Measurements from ENCODE around the gene GPX2. TPM values are rescaled to one million over a fixed set of nuclear protein-coding genes. Genes with fewer than 3 reads are reported as not detected.

The GPX2 gene
- total RNA-seq, 2 experiments from 2014 or later, result not detected

DNA sequence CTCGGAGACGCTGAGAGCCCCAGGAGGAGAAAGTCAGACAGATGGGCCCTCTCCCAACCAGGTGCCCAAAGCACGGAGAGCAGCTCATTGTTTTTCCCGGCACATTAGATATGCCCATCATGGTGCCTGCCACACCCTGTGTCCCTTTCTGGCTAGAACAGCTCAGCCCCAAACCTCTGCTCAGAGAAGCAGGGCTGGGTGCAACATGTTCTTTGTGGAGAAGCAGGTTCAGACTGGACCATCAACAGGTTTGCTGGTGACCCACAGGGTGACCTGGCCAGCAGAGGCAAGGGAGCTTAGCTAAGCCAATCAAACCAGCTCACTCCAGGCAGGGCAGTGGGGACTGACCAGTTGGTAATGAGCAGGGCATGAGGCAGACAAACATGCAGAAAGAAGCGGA is 16.2 kb upstream of the GPX2 start:
- DNase-seq (ENCODE audit: low spot score), result no peak
- H3K27ac ChIP-seq (ENCODE audit: low read depth, low read length, poor library complexity, severe bottlenecking), result no peak overlapping the region
- TF ChIP-seq, protein P1, sequence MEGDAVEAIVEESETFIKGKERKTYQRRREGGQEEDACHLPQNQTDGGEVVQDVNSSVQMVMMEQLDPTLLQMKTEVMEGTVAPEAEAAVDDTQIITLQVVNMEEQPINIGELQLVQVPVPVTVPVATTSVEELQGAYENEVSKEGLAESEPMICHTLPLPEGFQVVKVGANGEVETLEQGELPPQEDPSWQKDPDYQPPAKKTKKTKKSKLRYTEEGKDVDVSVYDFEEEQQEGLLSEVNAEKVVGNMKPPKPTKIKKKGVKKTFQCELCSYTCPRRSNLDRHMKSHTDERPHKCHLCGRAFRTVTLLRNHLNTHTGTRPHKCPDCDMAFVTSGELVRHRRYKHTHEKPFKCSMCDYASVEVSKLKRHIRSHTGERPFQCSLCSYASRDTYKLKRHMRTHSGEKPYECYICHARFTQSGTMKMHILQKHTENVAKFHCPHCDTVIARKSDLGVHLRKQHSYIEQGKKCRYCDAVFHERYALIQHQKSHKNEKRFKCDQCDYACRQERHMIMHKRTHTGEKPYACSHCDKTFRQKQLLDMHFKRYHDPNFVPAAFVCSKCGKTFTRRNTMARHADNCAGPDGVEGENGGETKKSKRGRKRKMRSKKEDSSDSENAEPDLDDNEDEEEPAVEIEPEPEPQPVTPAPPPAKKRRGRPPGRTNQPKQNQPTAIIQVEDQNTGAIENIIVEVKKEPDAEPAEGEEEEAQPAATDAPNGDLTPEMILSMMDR (conservative IDR thresholded peaks at IDR 0.05; ENCODE audit: low read length), result no peak
- no peak for TF ChIP-seq EZH2phosphoT487 (IDR thresholded peaks at IDR 0.05; ENCODE audit: borderline replicate concordance, low read depth, low read length)
- H2AFZ ChIP-seq (ENCODE audit: low read length), result no peak overlapping the region
- H3K4me2 ChIP-seq (ENCODE audit: low read length), result no peak overlapping the region
- no peaks in the 10 kb centered on the region for H3K9me2 ChIP-seq (ENCODE audit: insufficient read depth, low read length)
- H4K20me1 ChIP-seq (ENCODE audit: insufficient read depth, low read length), result no peaks in the 10 kb centered on the region
- ChIA-PET CTCF (ENCODE audit: unreplicated experiment) (no interaction called here), POLR2A (interaction anchor here (1.0 to 1.3 kb wide), 2 partner anchors 10 to 12 kb away, joined by 3 to 4 read pairs; no protein-coding TSS in a partner anchor)
- H3K4me3 ChIP-seq (ENCODE audit: low read depth, low read length, poor library complexity, severe bottlenecking), result no peak overlapping the region
- no TSS peak for BruUV-seq (replicated peaks)
- H3K79me2 ChIP-seq (ENCODE audit: insufficient read depth, low read depth, low read length), result no peaks in the 10 kb centered on the region
- intact Hi-C loops (cut with micrococcal nuclease; ENCODE audit: unreplicated experiment), result no loop called here
- H3K9me3 ChIP-seq (ENCODE audit: low read length), result no peaks in the 10 kb centered on the region
- H3K36me3 ChIP-seq (ENCODE audit: insufficient read depth, low read length), result no peaks in the 10 kb centered on the region
- H3K4me1 ChIP-seq (ENCODE audit: insufficient read depth, low read length, poor library complexity, severe bottlenecking), result no peaks in the 10 kb centered on the region

DNA sequence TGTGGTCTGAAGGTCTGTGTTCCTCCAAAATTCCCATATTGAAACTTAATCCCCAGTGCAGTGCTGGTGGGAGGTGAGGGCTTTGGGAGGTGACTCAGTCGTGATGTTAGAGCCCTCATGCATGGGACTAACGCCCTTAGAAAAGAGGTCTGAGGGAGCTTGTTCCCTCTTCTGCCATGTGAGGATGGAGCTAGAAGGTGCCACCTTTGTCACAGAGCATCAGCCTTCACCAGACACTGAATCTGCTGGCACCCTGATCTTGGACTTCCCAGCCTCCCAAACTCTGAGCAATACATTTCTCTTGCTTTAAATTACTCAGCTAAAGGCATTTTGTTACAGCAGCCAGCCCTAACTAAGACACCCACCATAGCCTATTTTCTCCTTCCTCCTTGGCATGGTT is 15.7 kb upstream of the GPX2 start:
- TF ChIP-seq, protein P1 (conservative IDR thresholded peaks at IDR 0.05; ENCODE audit: low read length), result no peak
- TF ChIP-seq EZH2phosphoT487 (IDR thresholded peaks at IDR 0.05; ENCODE audit: borderline replicate concordance, low read depth, low read length), result no peak
- Histone ChIP-seq H4K20me1 (ENCODE audit: insufficient read depth, low read length) (no peaks in the 10 kb centered on the region), H3K36me3 (ENCODE audit: insufficient read depth, low read length) (no peaks in the 10 kb centered on the region), H3K4me3 (ENCODE audit: low read depth, low read length, poor library complexity, severe bottlenecking) (no peak overlapping the region), H2AFZ (ENCODE audit: low read length) (no peak overlapping the region), H3K4me1 (ENCODE audit: insufficient read depth, low read length, poor library complexity, severe bottlenecking) (no peaks in the 10 kb centered on the region), H3K9me3 (ENCODE audit: low read length) (no peaks in the 10 kb centered on the region), H3K79me2 (ENCODE audit: insufficient read depth, low read depth, low read length) (no peaks in the 10 kb centered on the region), H3K27ac (ENCODE audit: low read depth, low read length, poor library complexity, severe bottlenecking) (no peak overlapping the region), H3K4me2 (ENCODE audit: low read length) (no peak overlapping the region), H3K9me2 (ENCODE audit: insufficient read depth, low read length) (no peaks in the 10 kb centered on the region)
- ChIA-PET CTCF (ENCODE audit: unreplicated experiment) (no interaction called here), POLR2A (interaction anchor here (1.0 to 1.3 kb wide), 2 partner anchors 10 to 12 kb away, joined by 3 to 4 read pairs; no protein-coding TSS in a partner anchor)
- no peak for DNase-seq (ENCODE audit: low spot score)
- intact Hi-C loops (cut with micrococcal nuclease; ENCODE audit: unreplicated experiment), result no loop called here
- no TSS peak for BruUV-seq (replicated peaks)

DNA sequence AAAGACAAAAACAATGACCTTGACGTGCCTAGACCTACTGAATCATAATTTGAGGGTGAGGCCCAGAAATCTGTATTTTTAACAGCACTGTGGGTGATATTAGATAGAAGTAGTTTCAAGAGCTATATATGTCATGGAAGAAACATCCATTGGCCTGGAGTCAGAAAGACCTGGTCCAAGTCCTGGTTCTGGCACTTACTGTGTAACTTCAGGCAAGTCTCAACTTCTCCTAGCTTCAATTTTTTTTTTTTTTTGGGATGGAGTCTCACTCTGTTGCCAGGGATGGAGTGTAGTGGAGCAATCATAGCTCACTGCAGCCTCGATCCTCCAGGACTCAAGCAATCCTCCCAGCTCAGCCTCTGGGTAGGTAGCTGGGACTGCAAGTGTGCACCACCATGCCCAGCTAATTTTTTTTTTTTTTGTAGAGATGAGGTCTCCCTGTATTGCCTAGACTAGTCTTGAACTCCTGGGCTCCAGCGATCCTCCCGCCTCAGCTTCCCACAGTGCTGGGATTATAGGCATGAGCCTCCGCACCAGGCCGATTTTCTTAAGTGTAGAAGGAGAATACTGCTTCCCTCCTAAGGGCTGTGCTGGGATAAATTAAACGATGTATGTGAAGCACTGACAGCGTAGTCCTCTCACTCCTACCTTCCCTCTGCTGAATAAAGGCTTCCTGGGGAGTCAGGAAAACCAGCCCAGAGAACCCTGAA is 14.3 kb upstream of the GPX2 start:
- ChIA-PET POLR2A (interaction anchor here (0.5 to 0.7 kb wide), 4 partner anchors 112 to 481 kb away, joined by 3 to 5 read pairs (median 4); no protein-coding TSS in a partner anchor), CTCF (ENCODE audit: unreplicated experiment) (interaction anchor here (0.6 kb wide), 1 partner anchor 1432 kb away, joined by 4 read pairs; no protein-coding TSS in a partner anchor)
- no peaks in the 10 kb centered on the region; the same call in 1 of the 2 replicates for H4K20me1 ChIP-seq (ENCODE audit: insufficient read depth, low read length)
- no TSS peak for BruUV-seq (replicated peaks)
- H3K4me1 ChIP-seq (ENCODE audit: insufficient read depth, low read length, poor library complexity, severe bottlenecking), result no peaks in the 10 kb centered on the region
- no peak overlapping the region for H3K4me2 ChIP-seq (ENCODE audit: low read length)
- no peak for DNase-seq (ENCODE audit: low spot score)
- intact Hi-C loops (cut with micrococcal nuclease; ENCODE audit: unreplicated experiment), result no loop called here
- H3K4me3 ChIP-seq (ENCODE audit: low read depth, low read length, poor library complexity, severe bottlenecking), result no peak overlapping the region
- TF ChIP-seq, protein P1 (conservative IDR thresholded peaks at IDR 0.05; ENCODE audit: low read length), result no peak
- no peak for TF ChIP-seq EZH2phosphoT487 (IDR thresholded peaks at IDR 0.05; ENCODE audit: borderline replicate concordance, low read depth, low read length)
- H2AFZ ChIP-seq (ENCODE audit: low read length), result no peak overlapping the region
- no peaks in the 10 kb centered on the region for H3K9me3 ChIP-seq (ENCODE audit: low read length)
- H3K27ac ChIP-seq (ENCODE audit: low read depth, low read length, poor library complexity, severe bottlenecking), result no peak overlapping the region
- H3K79me2 ChIP-seq (ENCODE audit: insufficient read depth, low read depth, low read length), result no peaks in the 10 kb centered on the region
- no peaks in the 10 kb centered on the region for H3K36me3 ChIP-seq (ENCODE audit: insufficient read depth, low read length)
- H3K9me2 ChIP-seq (ENCODE audit: insufficient read depth, low read length), result no peaks in the 10 kb centered on the region
